Neural cell (in vitro differentiated cells): ENCODE measurements around the gene PPP3CA.

Source experiments
- CTCF ChIP-seq: fragments of 450-650 bp; IDR thresholded peaks from 2 replicates; pipeline ENCODE4 v1.5.1; 2014; ENCODE audit warnings: antibody characterized with exemption, mild to moderate bottlenecking, moderate library complexity; ENCODE audit not compliant: poor library complexity, severe bottlenecking
- EP300 ChIP-seq: fragments of 450-650 bp; conservative IDR thresholded peaks from 2 replicates; pipeline ENCODE4 v1.6.1; 2014; ENCODE audit warnings: antibody characterized with exemption, mild to moderate bottlenecking, moderate library complexity; ENCODE audit not compliant: poor library complexity, severe bottlenecking
- EZH2 ChIP-seq: fragments of 200-600, 300-800 bp; shearing (Covaris generic), sonication (generic); IDR thresholded peaks from 2 replicates; pipeline ENCODE4 v1.6.1; 2014; ENCODE audit warnings: antibody characterized with exemption, low read length, borderline replicate concordance, mild to moderate bottlenecking; ENCODE audit not compliant: insufficient read depth, poor library complexity, severe bottlenecking
- POLR2AphosphoS5 ChIP-seq: IDR thresholded peaks from 2 replicates; pipeline ENCODE4 v1.6.1; 2012
- RAD21 ChIP-seq: fragments of 450-650 bp; conservative IDR thresholded peaks from 2 replicates; pipeline ENCODE4 v1.6.1; 2014; ENCODE audit warnings: antibody characterized with exemption, mild to moderate bottlenecking, moderate library complexity
- SMC3 ChIP-seq: fragments of 450-650 bp; conservative IDR thresholded peaks from 2 replicates; pipeline ENCODE4 v1.6.1; 2014; ENCODE audit warnings: antibody characterized with exemption, mild to moderate bottlenecking, moderate library complexity; ENCODE audit not compliant: poor library complexity
- TAF1 ChIP-seq: IDR thresholded peaks from 2 replicates; pipeline ENCODE4 v1.6.1; 2012; ENCODE audit warnings: low read depth
- TF ChIP-seq, protein P1 (sequence below): IDR thresholded peaks from 2 replicates; pipeline ENCODE4 v1.6.1; 2012; ENCODE audit warnings: borderline replicate concordance

DNA sequence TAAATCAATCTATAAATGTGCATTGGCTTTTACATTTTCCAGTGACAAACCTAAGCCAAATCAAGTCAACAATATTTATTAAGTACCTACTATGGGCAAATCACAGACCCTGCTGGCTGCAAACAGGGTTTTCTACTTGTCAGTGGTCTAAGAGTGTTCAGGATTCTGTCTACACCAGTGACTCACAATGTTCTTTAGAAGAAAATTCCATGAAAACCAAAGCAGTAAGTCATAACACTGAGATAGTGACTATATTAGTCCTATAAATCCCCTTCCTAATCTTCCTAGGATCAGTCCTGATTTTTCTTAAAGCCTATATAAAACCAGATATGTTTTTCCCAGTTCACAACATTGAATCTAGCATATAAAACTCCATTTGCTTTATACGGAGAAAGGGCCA, 69.7 kb downstream of the PPP3CA start:
- TF ChIP-seq TAF1 (no peak), EZH2 (no peak), CTCF (no peak), POLR2AphosphoS5 (no peak), SMC3 (no peak), EP300 (no peak), RAD21 (no peak)
- TF ChIP-seq, protein P1, sequence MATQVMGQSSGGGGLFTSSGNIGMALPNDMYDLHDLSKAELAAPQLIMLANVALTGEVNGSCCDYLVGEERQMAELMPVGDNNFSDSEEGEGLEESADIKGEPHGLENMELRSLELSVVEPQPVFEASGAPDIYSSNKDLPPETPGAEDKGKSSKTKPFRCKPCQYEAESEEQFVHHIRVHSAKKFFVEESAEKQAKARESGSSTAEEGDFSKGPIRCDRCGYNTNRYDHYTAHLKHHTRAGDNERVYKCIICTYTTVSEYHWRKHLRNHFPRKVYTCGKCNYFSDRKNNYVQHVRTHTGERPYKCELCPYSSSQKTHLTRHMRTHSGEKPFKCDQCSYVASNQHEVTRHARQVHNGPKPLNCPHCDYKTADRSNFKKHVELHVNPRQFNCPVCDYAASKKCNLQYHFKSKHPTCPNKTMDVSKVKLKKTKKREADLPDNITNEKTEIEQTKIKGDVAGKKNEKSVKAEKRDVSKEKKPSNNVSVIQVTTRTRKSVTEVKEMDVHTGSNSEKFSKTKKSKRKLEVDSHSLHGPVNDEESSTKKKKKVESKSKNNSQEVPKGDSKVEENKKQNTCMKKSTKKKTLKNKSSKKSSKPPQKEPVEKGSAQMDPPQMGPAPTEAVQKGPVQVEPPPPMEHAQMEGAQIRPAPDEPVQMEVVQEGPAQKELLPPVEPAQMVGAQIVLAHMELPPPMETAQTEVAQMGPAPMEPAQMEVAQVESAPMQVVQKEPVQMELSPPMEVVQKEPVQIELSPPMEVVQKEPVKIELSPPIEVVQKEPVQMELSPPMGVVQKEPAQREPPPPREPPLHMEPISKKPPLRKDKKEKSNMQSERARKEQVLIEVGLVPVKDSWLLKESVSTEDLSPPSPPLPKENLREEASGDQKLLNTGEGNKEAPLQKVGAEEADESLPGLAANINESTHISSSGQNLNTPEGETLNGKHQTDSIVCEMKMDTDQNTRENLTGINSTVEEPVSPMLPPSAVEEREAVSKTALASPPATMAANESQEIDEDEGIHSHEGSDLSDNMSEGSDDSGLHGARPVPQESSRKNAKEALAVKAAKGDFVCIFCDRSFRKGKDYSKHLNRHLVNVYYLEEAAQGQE, result no peak
